D341Med (cell line): ENCODE measurements around the gene ADAMTSL1.

Source experiments
- DNase-seq: peaks from one replicate; pipeline ENCODE4 v3.0.0; 2012; ENCODE audit warnings: low spot score

Gene ADAMTSL1

GRCh38 chr9:18564018-18564880 is 90.3 kb downstream of the ADAMTSL1 start:
- DNase-seq, result no peak

- no peak for DNase-seq
Observed at GRCh38 chr9:18566121-18566520, 92.2 kb downstream of the ADAMTSL1 start.

- no peak for DNase-seq
Observed at GRCh38 chr9:18568973-18569372, 95.0 kb downstream of the ADAMTSL1 start.

GRCh38 chr9:18569941-18570630 is 96.1 kb downstream of the ADAMTSL1 start:
- no peak for DNase-seq

DNA sequence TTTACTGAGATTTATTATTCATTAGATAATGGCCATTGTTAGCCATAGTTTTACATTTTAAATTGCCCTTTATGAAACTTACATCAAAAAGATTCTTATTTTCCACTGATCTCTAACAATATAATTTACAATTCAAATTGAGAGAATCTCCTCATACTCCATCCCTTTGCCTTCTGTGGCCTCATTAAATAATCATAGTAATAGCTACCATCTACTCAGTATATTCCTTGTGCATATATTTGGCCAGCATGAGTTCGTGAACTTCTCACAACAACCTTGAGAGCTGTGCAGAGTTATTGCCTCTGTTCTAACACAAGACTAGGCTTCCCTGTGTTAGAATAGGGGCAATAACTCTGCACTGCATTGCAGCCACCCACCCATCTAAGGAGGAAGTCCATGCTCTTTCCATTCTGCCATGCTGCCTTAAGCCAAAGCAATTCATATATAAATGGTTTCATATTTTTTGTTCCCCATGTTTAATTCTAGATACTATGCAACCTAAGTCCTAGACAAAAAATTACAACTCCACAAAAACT is 99.1 kb downstream of the ADAMTSL1 start:
- no peak for DNase-seq

GRCh38 chr9:18575686-18576085 is 101.7 kb downstream of the ADAMTSL1 start:
- DNase-seq, result no peak

- no peak for DNase-seq
Observed at GRCh38 chr9:18579536-18579935, 105.6 kb downstream of the ADAMTSL1 start.

- no peak for DNase-seq
Observed at GRCh38 chr9:18580151-18580550, 106.2 kb downstream of the ADAMTSL1 start.

DNA sequence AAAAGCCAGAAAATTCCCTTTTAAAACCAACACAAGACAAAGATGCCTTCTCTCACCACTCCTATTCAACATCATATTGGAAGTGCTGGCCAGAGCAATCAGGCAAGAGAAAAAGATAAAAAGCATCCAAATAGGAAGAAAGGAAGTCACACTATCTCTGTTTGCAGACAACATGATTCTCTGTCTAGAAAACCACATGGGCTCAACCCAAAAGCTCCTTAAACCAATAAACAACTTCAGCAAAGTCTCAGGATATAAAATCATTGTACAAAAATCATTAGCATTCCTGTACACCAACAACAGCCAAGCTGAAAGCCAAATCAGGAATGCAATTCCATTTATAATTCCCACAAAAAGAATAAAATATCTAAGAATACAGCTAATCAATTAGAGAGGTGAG is 112.0 kb downstream of the ADAMTSL1 start:
- DNase-seq, result no peak

- no peak for DNase-seq
Observed at GRCh38 chr9:18588002-18588401, 114.0 kb downstream of the ADAMTSL1 start.

DNA sequence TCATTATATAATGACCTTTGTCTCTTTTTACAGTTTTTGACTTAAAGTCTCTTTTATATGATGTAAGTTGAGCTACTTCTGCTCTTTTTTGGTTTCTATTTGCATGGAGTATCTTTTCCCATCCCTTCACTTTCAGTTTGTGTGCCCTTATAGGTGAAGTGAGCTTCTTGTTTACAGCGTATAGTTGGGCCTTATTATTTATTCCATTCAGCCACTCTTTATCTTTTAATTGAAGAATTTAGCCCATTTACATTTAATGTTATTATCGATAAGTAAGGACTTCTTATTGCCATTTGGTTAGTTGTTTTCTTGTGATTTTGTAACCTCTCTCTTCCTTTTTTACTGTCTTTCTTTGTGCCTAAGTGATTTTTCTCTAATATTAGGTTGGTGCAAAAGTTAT is 117.3 kb downstream of the ADAMTSL1 start:
- no peak for DNase-seq

- DNase-seq, result no peak
Observed at GRCh38 chr9:18594837-18595236, 120.9 kb downstream of the ADAMTSL1 start.

DNA sequence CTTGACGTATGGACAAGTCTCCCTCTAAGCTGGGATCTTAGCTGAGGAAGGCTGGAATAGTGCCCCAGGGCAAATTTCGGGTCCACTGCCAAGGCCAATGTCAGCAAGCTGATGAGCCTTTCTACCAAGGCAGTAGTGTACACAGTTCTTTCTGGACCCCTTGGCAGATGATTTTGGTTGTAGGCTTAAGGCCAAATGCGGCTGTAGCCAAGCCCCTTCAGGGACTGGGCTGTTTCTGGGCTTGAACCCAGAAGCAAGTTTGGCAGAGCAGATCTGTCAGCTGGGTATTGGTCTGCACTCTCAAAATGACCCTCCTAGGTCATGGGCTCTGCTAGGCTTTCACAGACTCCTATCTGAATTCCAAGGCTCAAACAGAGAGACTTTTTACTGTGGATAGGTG is 121.6 kb downstream of the ADAMTSL1 start:
- DNase-seq, result no peak

DNA sequence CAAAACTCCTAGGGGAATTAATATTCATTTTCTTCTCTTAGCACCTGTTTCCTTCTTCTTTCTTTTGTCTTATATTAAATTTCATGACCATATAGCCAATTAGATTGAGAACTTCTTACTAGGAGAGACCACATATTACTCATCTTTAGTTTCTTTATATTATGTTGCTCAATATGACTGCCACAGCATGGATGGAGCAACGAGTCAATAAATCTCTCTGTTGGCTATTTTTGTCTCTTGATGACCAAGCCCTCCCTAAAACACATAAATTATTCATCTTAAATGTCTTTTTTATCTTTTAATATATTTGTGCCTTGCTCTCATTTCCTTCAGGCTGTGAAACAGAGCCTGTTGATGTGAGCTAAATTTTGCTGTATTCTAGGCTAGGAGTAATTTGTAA is 123.0 kb downstream of the ADAMTSL1 start:
- no peak for DNase-seq

DNA sequence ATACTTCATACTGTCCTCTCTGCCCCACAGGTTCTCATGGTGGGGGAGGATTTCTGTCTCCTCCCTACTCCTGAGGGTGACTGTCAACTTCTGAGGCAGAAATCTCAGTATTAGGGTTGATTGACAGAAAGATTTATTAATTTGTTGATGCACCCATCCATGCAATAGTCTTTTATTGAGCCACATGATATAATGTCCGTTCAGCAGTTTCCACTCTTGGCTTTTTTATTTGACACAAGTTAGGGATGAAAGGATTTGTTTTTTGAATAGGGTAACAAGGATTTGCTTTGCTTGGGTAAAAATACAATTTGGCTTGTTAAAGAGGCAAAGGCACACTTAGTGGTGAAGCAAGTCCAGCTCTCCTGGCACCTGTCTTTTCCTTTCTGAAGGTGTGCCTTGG is 125.0 kb downstream of the ADAMTSL1 start:
- no peak for DNase-seq

DNA sequence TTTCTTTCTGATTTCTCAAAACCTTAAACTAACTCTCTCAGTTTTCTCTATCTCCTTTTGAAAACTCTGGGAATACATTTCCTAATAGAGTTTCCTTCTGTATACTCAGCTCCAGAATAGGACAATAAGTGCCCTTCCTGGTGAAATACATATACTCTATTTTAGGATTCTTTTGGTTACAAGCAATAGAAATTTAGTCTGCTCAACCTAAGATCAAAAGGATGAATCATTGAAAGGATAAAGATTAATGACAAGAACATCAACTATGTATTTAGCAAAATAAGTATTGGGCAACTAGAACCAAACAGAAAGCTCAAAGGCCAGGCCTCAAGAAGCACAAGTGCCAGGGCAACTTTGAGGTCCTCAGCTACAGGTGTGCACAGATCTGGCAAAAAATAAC is 127.1 kb downstream of the ADAMTSL1 start:
- DNase-seq, result no peak

DNA sequence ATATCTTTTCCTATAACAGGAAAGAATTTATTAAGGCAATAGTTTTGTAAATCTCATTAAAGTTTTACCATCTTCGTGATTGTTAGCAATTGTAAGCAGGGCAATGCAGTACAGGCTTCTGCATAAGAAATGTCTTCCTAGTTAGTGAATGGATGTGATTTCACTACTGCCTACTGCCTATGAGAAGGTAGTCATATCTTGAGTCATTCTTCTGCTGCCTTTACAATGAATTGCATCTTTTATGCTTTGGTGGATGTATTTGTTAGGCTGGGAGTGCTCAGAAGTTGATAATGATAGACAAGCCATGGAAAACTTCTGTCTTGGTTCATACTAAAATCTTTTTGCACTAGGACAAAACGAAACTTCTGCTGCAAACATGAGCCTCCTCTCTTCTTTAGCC is 128.0 kb downstream of the ADAMTSL1 start:
- no peak for DNase-seq

DNA sequence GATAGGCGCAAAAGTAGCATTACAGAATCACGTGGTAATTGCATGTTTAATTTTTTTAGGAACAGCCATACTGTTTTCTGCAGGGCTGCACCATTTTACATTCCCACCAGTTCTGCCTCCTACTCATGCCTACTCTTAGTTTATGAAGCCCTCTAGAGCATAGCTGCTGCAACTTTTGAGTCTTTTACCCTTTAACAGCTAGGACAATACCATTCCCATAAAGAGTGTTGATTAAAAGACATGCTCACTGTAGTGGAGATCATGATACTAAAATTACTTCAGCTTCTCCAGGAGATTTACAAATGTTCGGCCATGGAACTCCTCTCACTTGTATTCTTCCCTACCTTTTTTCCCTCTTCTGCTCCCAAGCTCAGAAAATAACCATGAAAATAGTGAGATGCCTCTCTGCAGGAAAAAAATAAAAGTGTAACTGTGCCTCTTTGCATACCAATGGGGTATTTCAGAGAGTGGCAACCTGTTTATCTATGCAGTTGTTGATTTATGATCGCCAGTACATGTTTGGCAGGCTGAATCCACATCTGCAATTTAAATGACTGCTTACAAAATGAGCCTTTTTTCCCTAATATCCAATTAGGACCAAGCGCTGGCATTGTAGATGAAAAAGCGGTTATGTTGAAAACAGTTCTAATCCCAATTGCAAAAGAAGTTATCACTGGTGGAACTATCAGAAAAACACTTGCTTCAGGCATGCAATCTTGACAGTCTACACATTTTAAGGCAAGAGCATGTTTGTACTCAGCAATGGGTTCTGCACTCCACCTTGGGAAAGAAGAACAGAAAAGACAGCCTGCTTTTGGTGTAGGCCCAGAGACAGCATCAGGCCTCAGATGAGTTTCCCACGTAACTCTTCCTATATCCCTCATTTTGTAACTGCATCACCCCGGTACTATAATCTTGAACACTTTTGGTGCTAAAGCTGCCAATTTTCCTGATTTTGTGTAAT is 131.1 kb downstream of the ADAMTSL1 start:
- no peak for DNase-seq

- DNase-seq, result no peak
Observed at GRCh38 chr9:18605766-18606180, 131.8 kb downstream of the ADAMTSL1 start.

- DNase-seq, result no peak
Observed at GRCh38 chr9:18606281-18606680, 132.3 kb downstream of the ADAMTSL1 start.

DNA sequence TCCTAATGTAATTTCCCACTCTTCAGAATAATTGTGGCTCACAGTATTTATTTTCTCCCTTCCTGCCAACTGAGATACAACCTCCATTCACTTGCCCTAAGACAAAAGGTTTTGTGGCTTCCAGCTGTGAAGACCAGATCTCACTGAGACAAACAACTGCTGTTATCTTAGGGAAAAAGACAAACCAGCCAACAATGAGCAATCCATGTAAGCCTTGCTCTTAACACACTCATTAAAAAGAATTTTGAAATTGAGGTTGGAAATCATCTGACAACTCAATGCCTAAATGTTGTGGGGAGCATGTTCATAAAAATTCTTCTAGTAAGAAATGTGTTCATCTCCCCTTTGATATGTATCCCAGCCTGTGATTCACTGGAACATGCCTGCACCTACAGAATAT is 132.9 kb downstream of the ADAMTSL1 start:
- DNase-seq, result no peak

- no peak for DNase-seq
Observed at GRCh38 chr9:18608371-18608770, 134.4 kb downstream of the ADAMTSL1 start.
